ENCODE data around the gene NPAS3. TPM values are rescaled to one million over a fixed set of nuclear protein-coding genes. Genes with fewer than 3 reads are reported as not detected.

NPAS3 gene
- total RNA-seq, 3 donors from 2014 or later: 0.96 to 4.0 (median 2.0) TPM

DNA sequence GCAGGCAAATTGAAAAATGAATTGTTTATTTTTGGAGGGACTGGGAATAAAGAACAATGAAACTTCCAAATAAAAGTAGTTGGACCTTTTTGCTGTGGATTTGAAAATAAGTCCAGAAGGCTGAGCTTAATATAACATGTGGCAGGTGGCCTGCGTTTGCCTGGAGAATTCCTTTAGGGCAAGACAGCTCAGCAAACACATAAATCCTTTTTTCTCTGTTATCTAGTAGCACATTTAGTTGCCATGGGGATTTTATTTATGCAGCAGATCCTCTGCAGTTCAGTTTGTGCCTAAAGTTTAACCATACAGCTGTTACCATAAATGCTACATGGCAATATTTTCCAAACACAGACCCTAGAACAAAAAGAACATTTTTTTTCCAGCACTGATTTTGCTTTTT lies 180.0 kb downstream of the NPAS3 start:
- Histone ChIP-seq H3K36me3 (no peaks in the 10 kb centered on the region), H3K4me3 (no peak overlapping the region), H3K27me3 (no peaks in the 10 kb centered on the region), H3K4me1 (no peaks in the 10 kb centered on the region), H3K27ac (no peak overlapping the region), H3K9me3 (no peaks in the 10 kb centered on the region)
- DNase-seq (ENCODE audit: low spot score in 2 of 2): no peak
- intact Hi-C loops (cut with DNase I; ENCODE audit: low total_unique reads): no loop called here
- TF ChIP-seq POLR2AphosphoS5 (IDR thresholded peaks at IDR 0.05) (no peak), POLR2A (IDR thresholded peaks at IDR 0.05) (no peak)

GRCh38 chr14:33120341-33120740 lies 181.7 kb downstream of the NPAS3 start:
- Histone ChIP-seq H3K9me3 (no peaks in the 10 kb centered on the region), H3K4me3 (no peak overlapping the region), H3K4me1 (no peaks in the 10 kb centered on the region), H3K27me3 (no peaks in the 10 kb centered on the region), H3K36me3 (no peaks in the 10 kb centered on the region), H3K27ac (no peak overlapping the region)
- intact Hi-C loops (cut with DNase I; ENCODE audit: low total_unique reads): no loop called here
- TF ChIP-seq, protein P1, sequence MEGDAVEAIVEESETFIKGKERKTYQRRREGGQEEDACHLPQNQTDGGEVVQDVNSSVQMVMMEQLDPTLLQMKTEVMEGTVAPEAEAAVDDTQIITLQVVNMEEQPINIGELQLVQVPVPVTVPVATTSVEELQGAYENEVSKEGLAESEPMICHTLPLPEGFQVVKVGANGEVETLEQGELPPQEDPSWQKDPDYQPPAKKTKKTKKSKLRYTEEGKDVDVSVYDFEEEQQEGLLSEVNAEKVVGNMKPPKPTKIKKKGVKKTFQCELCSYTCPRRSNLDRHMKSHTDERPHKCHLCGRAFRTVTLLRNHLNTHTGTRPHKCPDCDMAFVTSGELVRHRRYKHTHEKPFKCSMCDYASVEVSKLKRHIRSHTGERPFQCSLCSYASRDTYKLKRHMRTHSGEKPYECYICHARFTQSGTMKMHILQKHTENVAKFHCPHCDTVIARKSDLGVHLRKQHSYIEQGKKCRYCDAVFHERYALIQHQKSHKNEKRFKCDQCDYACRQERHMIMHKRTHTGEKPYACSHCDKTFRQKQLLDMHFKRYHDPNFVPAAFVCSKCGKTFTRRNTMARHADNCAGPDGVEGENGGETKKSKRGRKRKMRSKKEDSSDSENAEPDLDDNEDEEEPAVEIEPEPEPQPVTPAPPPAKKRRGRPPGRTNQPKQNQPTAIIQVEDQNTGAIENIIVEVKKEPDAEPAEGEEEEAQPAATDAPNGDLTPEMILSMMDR (IDR thresholded peaks at IDR 0.05): no peak
- TF ChIP-seq POLR2A (IDR thresholded peaks at IDR 0.05) (no peak), POLR2AphosphoS5 (IDR thresholded peaks at IDR 0.05) (no peak)
- DNase-seq (ENCODE audit: low spot score in 2 of 2): no peak

DNA sequence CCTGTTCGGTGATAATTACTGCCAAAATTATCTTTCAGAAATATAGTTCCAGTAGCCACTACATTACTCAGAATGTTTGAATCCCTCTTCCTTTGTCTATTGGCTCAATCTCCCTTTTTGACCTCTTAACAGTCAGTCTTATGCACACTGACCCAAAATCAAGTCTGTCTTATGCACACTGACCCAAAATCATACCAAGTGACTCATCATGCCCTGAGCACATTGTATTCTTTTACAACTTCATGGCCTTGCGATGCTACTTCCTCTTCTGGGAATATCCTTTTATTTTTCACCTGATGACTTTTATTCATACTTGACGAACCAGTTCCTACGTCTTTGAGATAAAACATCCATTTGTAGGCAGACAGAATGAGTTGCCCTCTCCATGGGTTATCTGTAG lies 182.3 kb downstream of the NPAS3 start:
- Histone ChIP-seq H3K9me3 (no peaks in the 10 kb centered on the region), H3K4me3 (no peak overlapping the region), H3K27me3 (no peaks in the 10 kb centered on the region), H3K27ac (no peak overlapping the region), H3K4me1 (no peaks in the 10 kb centered on the region), H3K36me3 (no peaks in the 10 kb centered on the region)
- no peak for TF ChIP-seq POLR2AphosphoS5 (IDR thresholded peaks at IDR 0.05)
- no peak for TF ChIP-seq POLR2A (IDR thresholded peaks at IDR 0.05)
- TF ChIP-seq, protein P1 (IDR thresholded peaks at IDR 0.05): no peak
- intact Hi-C loops (cut with DNase I; ENCODE audit: low total_unique reads): no loop called here
- DNase-seq (ENCODE audit: low spot score in 2 of 2): no peak

- DNase-seq (ENCODE audit: low spot score in 2 of 2): no peak
- Histone ChIP-seq H3K27me3 (no peaks in the 10 kb centered on the region), H3K4me1 (no peaks in the 10 kb centered on the region), H3K27ac (no peak overlapping the region), H3K4me3 (no peak overlapping the region), H3K36me3 (no peaks in the 10 kb centered on the region), H3K9me3 (no peaks in the 10 kb centered on the region)
- no peak for TF ChIP-seq POLR2AphosphoS5 (IDR thresholded peaks at IDR 0.05)
- intact Hi-C loops (cut with DNase I; ENCODE audit: low total_unique reads): no loop called here
Measured at GRCh38 chr14:33123281-33123680, 184.6 kb downstream of the NPAS3 start.

DNA sequence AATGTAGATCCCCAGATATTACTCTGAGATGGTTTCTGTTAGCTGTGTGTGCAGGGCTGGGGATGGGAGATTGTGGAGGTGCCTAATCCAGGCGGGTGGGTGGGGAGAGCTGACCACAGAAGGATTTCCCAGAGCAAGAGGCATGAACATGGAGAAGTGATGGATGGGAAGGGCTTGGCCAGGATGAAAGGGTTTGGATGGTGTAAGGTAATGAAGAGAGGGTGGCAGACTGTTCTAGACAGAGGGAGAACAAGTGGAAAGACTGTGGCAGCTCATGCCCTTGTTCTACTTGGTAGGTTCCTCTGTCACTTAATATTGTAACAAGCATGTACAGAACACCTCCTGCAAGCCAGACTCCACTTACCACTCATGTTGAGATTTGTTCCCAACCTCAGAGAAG lies 187.8 kb downstream of the NPAS3 start:
- Histone ChIP-seq H3K27ac (no peak overlapping the region), H3K27me3 (no peaks in the 10 kb centered on the region), H3K36me3 (no peaks in the 10 kb centered on the region), H3K9me3 (no peaks in the 10 kb centered on the region), H3K4me3 (no peak overlapping the region), H3K4me1 (no peaks in the 10 kb centered on the region)
- TF ChIP-seq POLR2AphosphoS5 (IDR thresholded peaks at IDR 0.05): no peak
- TF ChIP-seq, protein P1 (IDR thresholded peaks at IDR 0.05): no peak
- TF ChIP-seq POLR2A (IDR thresholded peaks at IDR 0.05): no peak
- intact Hi-C loops (cut with DNase I; ENCODE audit: low total_unique reads): no loop called here
- no peak for DNase-seq (ENCODE audit: low spot score in 2 of 2)

DNA sequence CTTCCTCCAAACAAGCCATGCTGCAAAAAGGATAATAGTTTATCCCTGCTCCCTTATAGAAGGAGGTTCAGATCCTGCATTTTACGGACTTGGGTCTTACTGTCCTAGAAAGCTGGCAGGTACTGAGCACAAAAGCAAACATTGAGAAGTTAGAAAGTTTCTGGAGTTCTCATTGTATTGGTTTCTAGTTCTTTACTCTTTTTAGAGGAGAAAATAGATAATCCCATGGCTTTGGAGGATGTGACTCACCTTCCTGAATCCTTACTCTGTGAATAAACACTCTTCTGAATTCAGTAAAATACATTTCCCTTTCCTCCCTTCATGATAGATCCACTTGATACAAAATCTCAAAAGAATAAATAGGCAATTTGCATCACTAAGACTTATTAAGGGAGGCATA lies 188.9 kb downstream of the NPAS3 start:
- TF ChIP-seq, protein P1 (IDR thresholded peaks at IDR 0.05): no peak
- no peak for TF ChIP-seq POLR2A (IDR thresholded peaks at IDR 0.05)
- TF ChIP-seq POLR2AphosphoS5 (IDR thresholded peaks at IDR 0.05): no peak
- Histone ChIP-seq H3K27ac (no peak overlapping the region), H3K9me3 (no peaks in the 10 kb centered on the region), H3K27me3 (no peaks in the 10 kb centered on the region), H3K36me3 (no peaks in the 10 kb centered on the region), H3K4me3 (no peak overlapping the region), H3K4me1 (no peaks in the 10 kb centered on the region)
- no peak for DNase-seq (ENCODE audit: low spot score in 2 of 2)
- intact Hi-C loops (cut with DNase I; ENCODE audit: low total_unique reads): no loop called here

Measured in breast epithelium (tissue), 4 donors.